K562 treated with DMSO at 1 percent for 48 hours (cell line): ENCODE data around the gene ZNF827. TPM values are rescaled to one million over a fixed set of nuclear protein-coding genes. Genes with fewer than 3 reads are reported as not detected.

ENCODE experiments used
- total RNA-seq: library from RNA; unstranded; fragments of 300-600 nt; gene quantifications from 2 replicates; pipeline ENCODE4 v1.2.3, GENCODE V29; 2022; ENCODE audit warnings: low replicate concordance; ENCODE audit errors: extremely low read depth

ZNF827 gene
- total RNA-seq, result not detected in 2 replicates

DNA sequence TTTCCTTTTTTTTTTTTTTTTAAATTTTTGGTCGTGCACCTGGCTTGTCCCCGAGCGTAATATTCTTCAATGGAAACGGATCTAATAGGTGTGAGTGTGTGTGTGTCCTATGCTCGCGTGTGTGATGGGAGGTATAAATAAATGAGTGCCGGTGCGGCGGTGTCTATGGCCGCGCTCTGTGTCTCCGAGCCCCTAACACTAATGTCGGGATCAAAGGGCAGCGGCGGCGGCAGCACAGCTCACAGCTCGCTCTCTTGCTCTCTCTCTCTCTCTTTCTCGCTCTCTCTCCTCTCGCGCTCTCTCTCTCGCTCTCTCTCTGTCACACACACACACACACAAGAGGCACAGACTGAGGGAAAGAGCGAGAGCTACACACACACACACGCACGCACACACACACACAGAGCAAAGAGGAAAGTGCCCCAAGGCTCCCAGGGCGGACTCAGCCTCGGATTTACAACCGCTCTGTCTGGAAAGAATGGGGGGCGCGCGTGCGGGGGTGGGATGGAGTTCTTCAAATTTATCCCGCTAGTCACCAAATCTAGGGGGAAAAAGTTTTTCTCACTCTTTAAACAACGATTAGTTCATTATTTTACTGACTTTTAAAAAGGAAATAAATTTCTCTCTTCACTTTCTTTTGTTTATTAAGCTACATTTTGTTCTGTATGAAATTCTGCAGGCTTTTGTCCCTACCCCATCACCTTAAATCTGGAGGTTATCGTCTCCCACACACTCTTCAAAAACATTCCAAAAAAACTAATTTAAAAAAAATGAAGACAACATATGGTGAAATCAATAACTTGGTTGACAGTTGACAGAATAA lies at the start of gene ZNF827:
TSS of gene ZNF827 (minus strand) at position 206 of the 823 bp plus-strand sequence. CDS start 416 bp downstream, outside the sequence.

Other genes with a start within 250 kb of the ZNF827 start
- 331 TPM in 1 of 2 replicates, not detected in the other for gene LSM6, start 236.9 kb upstream of the ZNF827 start, total RNA-seq